Left colon (tissue), 2 donors: ENCODE data around the gene SCNN1A. TPM values are rescaled to one million over a fixed set of nuclear protein-coding genes. Genes with fewer than 3 reads are reported as not detected.
A peak's percentile ranks its signal among the peaks of the same experiment; 100 is the strongest.

Source experiments
- ATAC-seq: fragments of 200-7000 bp; cut with Tn5 transposase; one replicate; pipeline ENCODE4 v1.9.1; 2020; ENCODE audit warnings: mild to moderate bottlenecking, moderate library complexity
- DNase-seq, 2 donors: peaks; one replicate each; pipeline ENCODE4 v3.0.0-alpha.2; 2020
- intact Hi-C, 2 donors: fragments of 100-400 bp; cut with DNase I in 1 of 2; cut with micrococcal nuclease in 1 of 2; formaldehyde crosslinking; loops; one replicate each; pipeline versions ENCODE4 v1.11.2 to v1.14.0; 2022; cut with DNase I, micrococcal nuclease
- total RNA-seq, 2 donors: library from RNA; stranded (reverse); fragmentation: NEBNext Ultra II Directional; extraction: Animal tissue kit (Norgen Biotek cat#: 25700); gene quantifications; one replicate each; pipeline ENCODE4 v1.2.1, GENCODE V29; 2021
- donor health status: DM: no; HTN: no; CAD: no.
- donor health status: DM: yes; HTN: yes; CAD: no.

SCNN1A gene
- total RNA-seq, 2 donors from 2014 or later: 289 to 459 TPM

DNA sequence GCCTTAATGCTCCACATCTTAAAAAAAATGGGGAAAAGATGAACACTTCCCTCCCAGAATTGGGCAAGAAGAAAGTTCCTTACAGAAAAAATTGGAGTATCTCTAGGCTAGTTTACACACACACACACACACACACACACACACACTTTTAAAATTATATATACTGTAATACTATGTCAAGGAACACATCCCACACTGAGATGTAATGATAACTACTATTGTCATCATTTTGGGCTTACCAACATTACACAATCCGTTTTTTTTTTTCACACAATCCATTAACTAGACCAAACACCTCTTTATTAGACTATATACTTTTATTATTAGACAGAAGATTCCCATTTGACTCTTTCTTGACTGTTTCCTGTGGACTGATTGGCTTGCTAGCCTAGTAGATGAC lies 11.1 kb upstream of the SCNN1A start:
- no peak for ATAC-seq
- DNase-seq: no peak
- intact Hi-C loops: no loop called here

DNA sequence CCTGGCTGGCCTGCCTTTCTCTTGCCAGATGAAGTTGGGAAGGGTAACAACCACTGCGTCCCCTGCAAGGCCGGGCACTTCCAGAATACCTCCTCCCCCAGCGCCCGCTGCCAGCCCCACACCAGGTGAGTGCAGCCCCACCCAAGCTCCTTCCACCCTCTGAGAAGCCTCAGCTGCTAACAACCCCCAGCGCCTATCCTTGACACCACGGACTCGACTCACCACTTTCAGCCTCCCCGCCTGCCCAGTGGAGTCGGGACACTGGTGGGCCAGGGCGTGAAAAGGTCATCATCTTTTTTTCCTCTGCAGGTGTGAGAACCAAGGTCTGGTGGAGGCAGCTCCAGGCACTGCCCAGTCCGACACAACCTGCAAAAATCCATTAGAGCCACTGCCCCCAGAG lies 10.7 kb upstream of the SCNN1A start:
- DNase-seq (no peak), ATAC-seq (no peak)
- intact Hi-C loops: no loop called here

GRCh38 chr12:6384499-6385436 lies 9.4 kb upstream of the SCNN1A start:
- DNase-seq (peak in 1 of 2 donors; percentile 55), ATAC-seq (peak; percentile 34)
- intact Hi-C loops: no loop called here

DNA sequence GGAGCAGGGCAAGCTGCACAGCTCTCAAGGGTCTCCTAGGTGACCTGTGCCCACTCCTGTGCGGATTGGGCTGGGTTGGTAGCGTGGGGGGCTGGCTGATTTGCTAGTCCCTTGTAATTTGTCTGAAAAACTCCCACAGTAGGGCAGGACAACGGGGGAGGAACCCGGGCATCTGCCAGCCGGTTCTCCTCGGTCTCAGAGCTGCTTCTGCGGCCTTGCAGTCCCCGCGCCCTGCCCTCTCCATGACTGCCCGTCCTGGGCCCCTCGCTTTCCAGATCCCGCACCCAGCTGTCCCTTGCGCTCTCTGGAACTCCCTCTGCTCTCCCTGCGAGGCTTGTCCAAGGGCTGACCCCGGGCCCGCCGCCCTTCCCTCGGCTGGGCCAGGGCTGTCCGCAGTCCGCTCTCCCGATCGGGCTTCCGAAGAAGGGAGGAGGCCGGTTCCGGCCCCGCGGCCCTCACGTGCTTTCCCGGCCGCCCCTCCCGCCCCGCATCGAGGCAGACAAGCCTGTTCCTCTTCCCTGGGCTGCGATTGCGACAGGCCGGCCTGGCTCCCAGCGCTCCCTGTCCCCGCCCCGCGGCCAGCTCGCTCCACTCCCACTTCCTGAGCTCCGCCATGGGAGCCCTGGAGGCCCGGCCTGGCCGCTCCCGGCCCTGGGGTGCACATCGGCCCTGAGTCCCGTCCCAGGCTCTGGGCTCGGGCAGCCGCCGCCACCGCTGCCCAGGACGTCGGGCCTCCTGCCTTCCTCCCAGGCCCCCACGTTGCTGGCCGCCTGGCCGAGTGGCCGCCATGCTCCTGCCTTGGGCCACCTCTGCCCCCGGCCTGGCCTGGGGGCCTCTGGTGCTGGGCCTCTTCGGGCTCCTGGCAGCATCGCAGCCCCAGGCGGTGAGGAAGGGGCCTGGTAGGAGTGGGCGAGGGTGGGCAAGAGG lies 8.5 kb upstream of the SCNN1A start, which contains the start of gene LTBR:
LTBR (plus strand) TSS at position 591 of the 927 bp plus-strand sequence; CDS start at position 788, 197 bp downstream.
- intact Hi-C loops: no loop called here
- DNase-seq (peak; percentile 95 to 97), ATAC-seq (peak; percentile 93)

DNA sequence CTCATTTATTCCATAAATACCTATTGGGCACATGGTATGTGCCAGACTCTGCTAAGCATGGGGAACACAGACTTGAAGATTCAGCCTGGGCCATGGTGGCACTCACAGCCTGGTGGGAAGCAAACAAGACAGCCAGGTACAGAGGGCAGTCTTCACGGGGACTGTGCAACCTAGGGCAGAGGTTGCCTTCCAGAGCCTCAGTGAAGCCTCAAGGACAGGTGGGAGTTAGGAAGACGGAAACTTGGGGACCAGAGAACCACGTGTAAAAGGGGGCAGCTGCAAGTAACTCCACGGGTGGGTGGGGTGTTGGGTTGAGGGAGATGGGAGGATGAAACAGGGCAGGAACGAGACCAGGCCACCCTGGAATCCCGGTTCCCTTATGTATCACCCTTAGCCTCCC lies 7.6 kb upstream of the SCNN1A start:
- DNase-seq (no peak), ATAC-seq (no peak)
- intact Hi-C loops: no loop called here

DNA sequence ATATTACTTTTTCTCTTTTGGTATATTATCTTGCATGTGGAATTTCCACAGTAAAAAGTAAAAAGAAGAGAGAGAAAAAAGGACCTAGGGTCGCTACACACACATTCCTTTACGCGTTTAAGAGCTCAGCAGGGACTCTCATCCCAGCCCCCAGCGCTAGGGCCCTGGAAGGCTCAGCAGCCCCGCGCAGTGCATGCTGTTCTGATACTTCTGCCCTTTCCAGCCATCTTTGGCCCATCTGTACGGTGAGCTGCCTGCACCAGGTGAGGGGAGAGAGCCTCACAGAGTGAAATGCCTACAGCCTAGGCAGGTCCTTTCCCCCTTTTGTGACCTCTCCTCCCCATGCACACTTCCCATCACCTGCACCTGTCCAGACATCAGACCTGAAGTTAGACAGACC lies 7.0 kb upstream of the SCNN1A start:
- ATAC-seq: no peak
- no peak for DNase-seq
- intact Hi-C loops: no loop called here

DNA sequence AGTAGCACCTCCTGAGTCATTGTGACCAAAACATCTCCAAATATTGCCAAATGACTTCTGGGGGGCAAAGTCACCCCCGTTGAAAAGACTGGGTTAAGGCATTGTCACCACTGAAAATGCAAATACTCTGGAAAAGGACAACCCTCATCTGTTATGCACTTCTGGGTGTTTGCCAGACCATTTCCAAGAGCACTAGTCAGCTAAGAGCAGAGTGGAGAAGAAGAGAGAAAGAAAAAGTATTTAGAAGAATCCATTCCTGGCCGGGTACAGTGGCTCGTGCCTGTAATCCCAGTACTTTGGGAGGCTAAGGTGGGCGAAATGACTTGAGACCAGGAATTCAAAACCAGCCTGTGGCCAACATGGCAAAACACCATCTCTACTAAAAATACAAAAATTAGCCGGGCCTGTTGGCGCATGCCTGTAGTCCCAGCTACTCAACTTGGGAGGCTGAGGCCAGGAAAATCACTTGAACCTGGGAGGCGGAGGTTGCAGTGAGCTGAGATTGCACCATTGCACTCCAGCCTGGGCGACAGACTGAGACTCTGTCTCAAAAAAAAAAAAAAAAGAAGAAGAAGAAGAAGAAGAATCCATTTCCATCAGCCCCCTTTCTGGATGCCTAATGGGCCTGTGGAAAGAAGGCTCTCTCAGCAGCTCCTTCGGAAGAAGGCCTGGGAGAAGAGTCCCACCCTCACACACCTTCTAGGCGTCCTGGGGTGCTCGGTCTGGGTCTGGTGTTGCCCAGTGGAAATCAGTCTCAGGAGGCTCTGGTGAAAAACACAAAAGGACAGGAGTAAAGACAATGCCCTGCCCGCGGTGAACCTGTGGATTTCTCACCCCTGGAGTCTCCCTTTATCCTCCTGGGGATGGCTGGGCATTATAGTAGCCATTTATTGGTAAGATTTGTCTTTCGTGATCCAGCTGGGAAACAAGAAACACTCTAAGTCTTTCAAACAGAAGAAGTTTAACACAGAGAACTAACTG lies 5.1 kb upstream of the SCNN1A start:
- DNase-seq (no peak), ATAC-seq (no peak)
- intact Hi-C loops: no loop called here

GRCh38 chr12:6378709-6379472 lies 3.5 kb upstream of the SCNN1A start:
- ATAC-seq (no peak), DNase-seq (peak in 1 of 2 donors; percentile 32)
- intact Hi-C loops: no loop called here

- intact Hi-C loops: no loop called here
- DNase-seq (peak; percentile 64 to 82), ATAC-seq (peak; percentile 36)
These were observed 2.3 kb upstream of the SCNN1A start for GRCh38 chr12:6377667-6377994.

DNA sequence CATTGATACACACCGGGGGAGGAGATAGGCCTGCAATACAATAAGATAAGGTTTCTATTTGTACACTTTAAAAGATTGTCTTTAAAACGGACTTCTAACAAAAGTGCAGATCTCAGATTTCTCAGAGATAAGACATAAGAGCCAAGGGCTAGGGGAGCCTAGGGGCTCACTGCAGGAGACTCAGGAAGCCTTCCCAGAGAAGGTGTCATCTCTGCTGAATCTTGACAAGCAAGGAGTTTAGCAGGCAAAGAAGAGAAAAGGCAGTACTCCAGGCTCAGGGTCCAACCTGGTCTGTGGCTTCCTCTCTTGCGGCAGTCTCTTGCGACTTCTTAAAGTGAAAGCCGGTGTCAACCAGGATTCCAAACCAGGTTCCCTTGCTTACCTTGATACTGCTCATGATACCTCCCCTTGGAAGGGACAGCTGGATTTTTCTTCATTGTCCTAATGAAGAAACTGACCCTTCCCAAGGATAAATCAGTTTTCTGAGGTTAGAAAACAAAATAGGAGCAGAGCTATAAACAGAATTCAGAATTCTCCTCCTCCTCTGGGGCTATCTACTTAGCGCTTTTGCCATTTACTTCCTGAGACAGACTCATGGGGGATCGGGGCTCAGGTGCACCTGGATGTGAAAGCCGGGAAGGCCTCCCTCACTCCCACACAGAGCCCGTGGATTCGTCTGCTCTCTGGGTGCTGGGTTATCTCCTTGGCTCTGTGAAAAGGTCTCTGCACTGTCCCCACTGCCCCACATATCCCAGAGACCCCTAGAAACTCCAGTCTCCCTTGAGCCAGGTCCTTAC lies 1.7 kb upstream of the SCNN1A start:
- DNase-seq (no peak), ATAC-seq (no peak)
- intact Hi-C loops: no loop called here

GRCh38 chr12:6376079-6376869 lies 911 bp upstream of the SCNN1A start:
- ATAC-seq (peak; percentile 42), DNase-seq (peak; percentile 66 to 88)
- intact Hi-C loops: no loop called here

DNA sequence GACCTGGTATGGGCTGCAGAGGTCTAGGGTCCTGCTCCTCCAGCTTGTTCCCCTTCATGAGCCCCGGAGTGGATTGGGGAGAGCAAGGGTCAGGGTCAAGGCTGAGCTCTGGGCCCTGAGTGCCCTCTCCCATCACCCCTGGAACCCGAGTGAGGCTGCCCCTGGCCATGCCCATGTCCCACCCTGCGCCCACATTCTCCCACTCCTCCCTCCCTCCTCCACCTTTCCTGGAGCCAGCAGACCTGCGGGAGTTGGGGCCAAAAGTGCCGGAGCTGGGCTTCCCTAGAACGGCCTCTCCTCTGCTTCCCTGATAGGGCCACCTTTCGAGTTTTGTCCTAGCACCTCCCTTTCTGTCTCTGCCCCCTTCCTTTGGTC lies 590 bp downstream of the SCNN1A start:
- DNase-seq (no peak), ATAC-seq (peak; percentile 0)
- intact Hi-C loops: no loop called here

- DNase-seq: peak in 1 of 2 donors; percentile 36
- intact Hi-C loops: no loop called here
These were observed 1.2 kb downstream of the SCNN1A start for GRCh38 chr12:6374028-6374785.

DNA sequence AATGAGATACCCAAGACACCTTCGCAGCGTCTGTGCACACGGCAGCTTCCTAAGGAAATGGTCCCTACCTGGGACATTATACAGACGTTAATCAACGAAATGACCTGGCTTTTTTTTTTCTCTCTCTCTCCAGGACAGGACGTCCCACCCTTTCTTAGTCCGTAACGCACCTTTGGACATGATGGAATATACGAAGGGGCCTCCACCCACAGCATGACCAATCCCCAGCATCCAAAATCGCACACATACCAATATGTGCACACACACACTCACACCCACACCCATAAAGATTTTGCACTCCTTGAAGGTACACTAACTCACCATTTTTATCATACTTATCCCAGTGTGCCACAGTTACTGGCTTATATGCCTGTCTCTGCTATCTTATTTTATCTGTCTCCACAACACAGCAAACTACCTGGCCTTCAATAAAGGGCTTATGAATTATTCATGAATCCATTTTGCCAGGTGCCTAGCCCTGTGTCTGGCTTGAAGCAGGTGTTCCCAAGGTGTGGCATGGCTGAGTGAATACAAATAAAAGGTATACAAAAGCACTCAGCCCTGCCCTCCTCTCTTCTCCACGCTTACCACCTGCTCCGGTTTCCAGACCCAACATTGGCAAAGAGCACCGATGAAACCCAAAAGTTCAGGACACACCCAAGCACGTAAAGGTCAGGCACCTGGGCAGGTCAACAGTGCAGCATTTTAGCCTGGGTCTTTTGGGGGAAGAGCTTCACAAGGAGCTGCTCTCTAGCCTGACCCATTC lies 2.2 kb downstream of the SCNN1A start:
- ATAC-seq: peak; percentile 40
- DNase-seq: peak; percentile 60 to 75
- intact Hi-C loops: no loop called here

More at GRCh38 chr12:6374028-6374785, 1.2 kb downstream of the SCNN1A start:
- ATAC-seq: peak; percentile 2
